SK-N-MC (cell line): ENCODE measurements around the gene ALDH1L1.

Experiments used
- EZH2 ChIP-seq: fragments of 200-600 bp; sonication (generic); IDR thresholded peaks from one replicate; pipeline ENCODE4 v1.6.1; 2017; ENCODE audit warnings: antibody characterized with exemption
- FOXP2 ChIP-seq: optimal IDR thresholded peaks from 2 replicates; pipeline ENCODE3; 2011; ENCODE audit warnings: mild to moderate bottlenecking, moderate library complexity; ENCODE audit not compliant: insufficient read depth; ENCODE audit errors: extremely low read length, control extremely low read depth
- POLR2AphosphoS5 ChIP-seq: IDR thresholded peaks from 2 replicates; pipeline ENCODE4 v1.6.1; 2012; ENCODE audit warnings: mild to moderate bottlenecking, low read depth, low read length, borderline replicate concordance

- no peak for TF ChIP-seq POLR2AphosphoS5
- no peak for TF ChIP-seq EZH2
- no peak for TF ChIP-seq FOXP2
Measured at GRCh38 chr3:126104028-126104635, 76.3 kb downstream of the ALDH1L1 start.
